GM12878 (cell line): ENCODE data around the gene MACROD2. TPM values are rescaled to one million over a fixed set of nuclear protein-coding genes. Genes with fewer than 3 reads are reported as not detected.
"Not testable (repeated sequence)": the region's sequence is repeated elsewhere in the genome, so short reads cannot be mapped to it uniquely, and the experiment has no call there.

ENCODE experiments used
- ATAC-seq: fragments of 200-7000 bp; cut with Tn5 transposase; 3 replicates; pipeline ENCODE4 v1.9.1; 2020; ENCODE audit warnings: mild to moderate bottlenecking, moderate library complexity
- BruUV-seq: library from RNA; stranded (reverse); fragments of 400-500 nt; replicated peaks from 2 replicates; lab custom pipeline; 2021; lab: Mats Ljungman, UMichigan
- CTCF ChIA-PET: fragments of 300-600 bp; sonication (Branson Sonifier 250); formaldehyde crosslinking; extraction: SDS; loops from one replicate; lab custom pipeline; 2021; ENCODE audit warnings: inconsistent platforms; lab: Yijun Ruan, JAX
- POLR2A ChIA-PET: fragments of 350-600 bp; formaldehyde crosslinking; extraction: SDS; loops from one replicate; lab custom pipeline; 2021; ENCODE audit warnings: inconsistent platforms; lab: Charles Lee
- RAD21 ChIA-PET: fragments of 300-600 bp; sonication (Branson Sonifier 250); formaldehyde crosslinking; loops from one replicate; lab custom pipeline; 2023; ENCODE audit warnings: antibody characterized with exemption; ENCODE audit not compliant: unreplicated experiment; lab: Charles Lee
- SMC1A ChIA-PET: fragments of 300-600 bp; sonication (Branson Sonifier 250); formaldehyde crosslinking; loops from one replicate; lab custom pipeline; 2023; ENCODE audit not compliant: unreplicated experiment, uncharacterized antibody; lab: Charles Lee
- DNase-seq: peaks from one replicate; pipeline ENCODE4 v3.0.0-alpha.2; 2011; ENCODE audit warnings: low read depth, low spot score
- FAIRE-seq: peaks from 3 replicates; lab custom pipeline; 2011; peaks lifted over from hg19 to GRCh38; lab: Jason Lieb, UNC
- H2AFZ ChIP-seq: 2 replicates; pipeline ENCODE4 v1.6.0; 2011; ENCODE audit warnings: low read depth, low read length, control low read depth; ENCODE audit not compliant: control insufficient read depth
- H3K27ac ChIP-seq: 2 replicates; pipeline ENCODE4 v1.5.1; 2011; ENCODE audit warnings: control low read depth; ENCODE audit not compliant: control insufficient read depth, insufficient read depth
- H3K27me3 ChIP-seq, 2 experiments: replicated peaks in 1 of 2; 2 replicates each; pipeline versions ENCODE4 v1.6.0 to v1.6.1; 2011; ENCODE audit warnings: low read length in 1 of 2; ENCODE audit not compliant: control insufficient read depth in 2 of 2, insufficient read depth in 2 of 2
- H3K36me3 ChIP-seq, 2 experiments: 2 replicates each; pipeline ENCODE4 v1.5.1; 2011; ENCODE audit warnings: low read length in 1 of 2; ENCODE audit not compliant: control insufficient read depth in 2 of 2, insufficient read depth in 2 of 2
- H3K4me1 ChIP-seq: 2 replicates; pipeline ENCODE4 v1.6.1; 2011; ENCODE audit warnings: mild to moderate bottlenecking, low read length, moderate library complexity, mixed read lengths; ENCODE audit not compliant: control insufficient read depth, insufficient read depth
- H3K4me2 ChIP-seq: 2 replicates; pipeline ENCODE4 v1.6.0; 2011; ENCODE audit warnings: control low read depth; ENCODE audit not compliant: control insufficient read depth, insufficient read depth
- H3K4me3 ChIP-seq: fragments of 200-600 bp; sonication (generic); 2 replicates; pipeline ENCODE4 v1.5.1; 2016
- H3K79me2 ChIP-seq: 2 replicates; pipeline ENCODE4 v1.6.0; 2011; ENCODE audit warnings: low read length; ENCODE audit not compliant: control insufficient read depth, insufficient read depth
- H3K9ac ChIP-seq: 2 replicates; pipeline ENCODE4 v1.8.0; 2011; ENCODE audit warnings: low read length, control low read depth, mixed read lengths; ENCODE audit not compliant: control insufficient read depth, insufficient read depth
- H3K9me3 ChIP-seq: replicated peaks from 3 replicates; pipeline ENCODE4 v1.5.1; 2011; ENCODE audit warnings: mild to moderate bottlenecking, low read length; ENCODE audit not compliant: control insufficient read depth, insufficient read depth
- H4K20me1 ChIP-seq: 2 replicates; pipeline ENCODE4 v1.6.0; 2011; ENCODE audit not compliant: control insufficient read depth, insufficient read depth
- SRF ChIP-seq, 2 experiments: IDR thresholded peaks; 2 replicates each; pipeline ENCODE4 v1.6.1; 2011; ENCODE audit warnings: low read depth in 2 of 2, low read length in 2 of 2, mild to moderate bottlenecking in 1 of 2, moderate library complexity in 1 of 2
- WGBS: methylation state at CpG from one replicate; pipeline ENCODE4 v1.1.6; 2016; ENCODE audit warnings: low lambda C conversion rate; ENCODE audit not compliant: insufficient replicate concordance, insufficient coverage; ENCODE audit errors: missing lambda C conversion rate; 5-methylcytosine and 5-hydroxymethylcytosine counted together
- in situ Hi-C: fragments of 300-500 bp; cut with MboI; formaldehyde crosslinking; loops from 9 replicates; pipeline ENCODE4 v1.14.3; 2018; ENCODE audit warnings: mixed read lengths
- intact Hi-C: fragments of 100-400 bp; cut with micrococcal nuclease; formaldehyde crosslinking; loops from one replicate; pipeline ENCODE4 v1.14.2; 2022; ENCODE audit not compliant: unreplicated experiment
- polyA plus RNA-seq, 11 experiments: library from polyadenylated mRNA; depleted of rRNA in 4 of 11; unstranded in 6 of 11; stranded (reverse) in 5 of 11; fragments of >200 nt; fragmentation: Nextera tagmentation in 4 of 11; fragmentation: Illumina TruSeq in 1 of 11; extraction: Ambion mirVana in 4 of 11; extraction: Trizol in 1 of 11; gene quantifications; 1 replicate in 1 of 11; 2 replicates in 10 of 11; pipeline versions ENCODE4 v1.2.1 to v1.2.3, GENCODE V29; 2011 to 2016; ENCODE audit warnings: inconsistent platforms in 2 of 11, missing spikeins in 2 of 11, low read depth in 1 of 11
- total RNA-seq, 4 experiments: library from RNA; depleted of rRNA in 3 of 4; stranded (reverse); fragments of >200 nt in 3 of 4; fragmentation: Illumina TruSeq in 1 of 4; extraction: Trizol in 1 of 4; gene quantifications; 2 replicates each; pipeline versions ENCODE4 v1.2.1 to v1.2.3, GENCODE V29; 2013 to 2021

MACROD2 gene
- total and polyA plus RNA-seq, 10 of the 15 experiments (the other 5 are each of a cell fraction or from before 2014, with no cell fraction given), result 1.1 to 21.5 (median 2.2) TPM

DNA sequence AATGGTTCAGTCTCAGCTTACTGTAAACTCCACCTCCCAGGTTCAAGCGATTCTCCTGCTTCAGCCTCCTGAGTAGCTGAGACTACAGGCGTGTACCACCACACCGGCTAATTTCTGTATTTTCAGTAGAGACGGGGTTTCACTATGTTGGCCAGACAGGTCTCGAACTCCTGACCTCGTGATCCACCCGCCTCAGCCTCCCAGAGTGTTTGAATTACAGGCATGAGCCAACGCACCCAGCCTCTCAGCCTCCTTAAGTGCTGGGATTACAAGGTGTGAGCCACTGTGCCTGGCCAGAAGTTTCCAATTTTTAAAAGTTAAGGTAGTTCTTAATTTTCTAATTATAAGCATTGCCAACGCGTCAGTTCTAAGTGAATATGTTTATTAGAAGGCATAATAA lies 1202.7 kb downstream of the MACROD2 start:
- FAIRE-seq, intact Hi-C loops, H3K36me3 ChIP-seq: not testable (repeated sequence)

DNA sequence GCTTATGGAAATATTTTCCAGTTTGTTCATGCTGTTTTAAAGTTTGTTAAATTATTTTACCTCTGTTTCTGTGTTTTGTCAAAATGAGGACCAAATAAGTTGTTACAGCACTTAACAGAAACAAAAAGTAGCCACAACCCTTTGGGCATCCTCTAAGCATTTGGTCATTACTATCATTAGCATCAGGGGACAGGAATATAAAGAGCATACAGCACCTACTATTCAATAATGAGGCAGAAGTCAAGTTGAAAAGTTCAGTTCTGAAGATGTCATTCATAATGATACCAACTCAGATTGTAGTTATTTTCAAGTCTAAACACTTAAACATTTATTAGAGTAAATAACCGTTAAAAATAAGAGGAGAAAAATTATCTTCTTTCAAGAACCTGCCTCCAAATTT lies 1204.4 kb downstream of the MACROD2 start:
- no TSS peak for BruUV-seq
- FAIRE-seq (no peak), DNase-seq (no peak), ATAC-seq (peak; percentile 87)
- Histone ChIP-seq H2AFZ (no peak overlapping the region; the same call in 1 of the 2 replicates), H3K9me3 (no peaks in the 10 kb centered on the region), H3K27ac (no peak overlapping the region), H3K4me2 (peak overlapping the region; percentile 35; the same call in 1 of the 2 replicates), H3K9ac (no peak overlapping the region), H3K4me1 (peaks cover 8% of the 10 kb centered on the region), H3K36me3 (no peaks in the 10 kb centered on the region), H4K20me1 (no peaks in the 10 kb centered on the region), H3K79me2 (no peaks in the 10 kb centered on the region), H3K27me3 (no peaks in the 10 kb centered on the region), H3K4me3 (no peak overlapping the region)
- ChIA-PET CTCF (no interaction called here), SMC1A (no interaction called here), POLR2A (no interaction called here), RAD21 (no interaction called here)
- in situ Hi-C loops, result no loop called here
- TF ChIP-seq SRF (IDR thresholded peaks at IDR 0.05; ENCODE audit: low read depth in 2 of 2, low read length in 2 of 2), result no peak
- intact Hi-C loops, result loop anchor here (5.0 to 10.0 kb wide), 2 partner anchors 118 to 365 kb away; no protein-coding TSS in a partner anchor
- WGBS, result 0% methylated on average over 1 of the region's 1 CpG

More for the DNA sequence above, 1202.7 kb downstream of the MACROD2 start:
- BruUV-seq, SMC1A ChIA-PET, H3K4me1 ChIP-seq, CTCF ChIA-PET, H3K4me2 ChIP-seq, in situ Hi-C loops, H3K9me3 ChIP-seq, POLR2A ChIA-PET, H3K27ac ChIP-seq, H2AFZ ChIP-seq, H3K27me3 ChIP-seq, H3K4me3 ChIP-seq, RAD21 ChIA-PET, DNase-seq, H3K9ac ChIP-seq, H4K20me1 ChIP-seq, ATAC-seq, H3K79me2 ChIP-seq: not testable (repeated sequence)
- 81% methylated on average over 10 of the region's 10 CpGs for WGBS
